ENCODE data around the gene CNRIP1.
A peak's percentile ranks its signal among the peaks of the same experiment; 100 is the strongest.

Gene CNRIP1

GRCh38 chr2:68303033-68303901 is 16.5 kb downstream of the CNRIP1 start:
- Histone ChIP-seq H3K9ac (ENCODE audit: low read length) (no peak overlapping the region), H3K36me3 (ENCODE audit: insufficient read depth, low read length) (no peaks in the 10 kb centered on the region), H3K27me3 (ENCODE audit: control insufficient read depth in 1 of 2, insufficient read depth in 2 of 2, low read length in 2 of 2) (no peaks in the 10 kb centered on the region), H3K27ac (ENCODE audit: low read depth, low read length) (no peak overlapping the region), H3K4me1 (ENCODE audit: insufficient read depth, low read length) (no peaks in the 10 kb centered on the region), H3K9me3 (ENCODE audit: low read length) (no peaks in the 10 kb centered on the region), H3K4me3 (ENCODE audit: low read depth in 1 of 2, low read length in 2 of 2) (no peak overlapping the region)

GRCh38 chr2:68302281-68302875 is 17.4 kb downstream of the CNRIP1 start:
- Histone ChIP-seq H3K4me3 (ENCODE audit: low read depth in 1 of 2, low read length in 2 of 2) (no peak overlapping the region), H3K36me3 (ENCODE audit: insufficient read depth, low read length) (no peaks in the 10 kb centered on the region), H3K9ac (ENCODE audit: low read length) (no peak overlapping the region), H3K9me3 (ENCODE audit: low read length) (no peaks in the 10 kb centered on the region), H3K27me3 (ENCODE audit: control insufficient read depth in 1 of 2, insufficient read depth in 2 of 2, low read length in 2 of 2) (no peaks in the 10 kb centered on the region), H3K4me1 (ENCODE audit: insufficient read depth, low read length) (no peaks in the 10 kb centered on the region), H3K27ac (ENCODE audit: low read depth, low read length) (no peak overlapping the region)

- Histone ChIP-seq H3K4me1 (ENCODE audit: insufficient read depth, low read length) (no peaks in the 10 kb centered on the region), H3K27ac (ENCODE audit: low read depth, low read length) (no peak overlapping the region), H3K9ac (ENCODE audit: low read length) (no peak overlapping the region), H3K9me3 (ENCODE audit: low read length) (no peaks in the 10 kb centered on the region), H3K36me3 (ENCODE audit: insufficient read depth, low read length) (no peaks in the 10 kb centered on the region), H3K27me3 (ENCODE audit: control insufficient read depth in 1 of 2, insufficient read depth in 2 of 2, low read length in 2 of 2) (no peaks in the 10 kb centered on the region), H3K4me3 (ENCODE audit: low read depth in 1 of 2, low read length in 2 of 2) (no peak overlapping the region)
These were observed 24.2 kb downstream of the CNRIP1 start for GRCh38 chr2:68295516-68295915.

DNA sequence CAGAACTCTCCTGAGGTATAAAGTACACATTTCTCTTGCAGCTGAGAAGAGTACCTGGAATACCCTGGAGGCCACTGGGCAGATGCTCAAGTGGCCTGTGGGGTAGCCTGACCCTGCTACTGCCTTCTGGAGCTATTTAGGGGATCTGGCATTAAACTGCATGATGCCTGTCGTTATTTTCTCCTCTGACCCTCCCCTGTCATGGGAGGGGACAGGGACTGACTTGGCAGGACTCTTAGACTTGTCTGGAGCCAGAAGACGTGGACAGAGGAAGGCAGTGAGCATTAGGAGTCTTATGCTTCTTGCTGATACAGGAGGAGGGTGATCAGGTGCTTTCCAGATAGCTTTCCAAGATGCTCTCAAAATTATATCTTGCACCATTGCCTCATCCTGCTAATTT is 24.8 kb downstream of the CNRIP1 start:
- Histone ChIP-seq H3K27me3 (ENCODE audit: control insufficient read depth in 1 of 2, insufficient read depth in 2 of 2, low read length in 2 of 2) (no peaks in the 10 kb centered on the region), H3K9ac (ENCODE audit: low read length) (no peak overlapping the region), H3K27ac (ENCODE audit: low read depth, low read length) (no peak overlapping the region), H3K4me1 (ENCODE audit: insufficient read depth, low read length) (no peaks in the 10 kb centered on the region), H3K9me3 (ENCODE audit: low read length) (no peaks in the 10 kb centered on the region), H3K36me3 (ENCODE audit: insufficient read depth, low read length) (no peaks in the 10 kb centered on the region), H3K4me3 (ENCODE audit: low read depth in 1 of 2, low read length in 2 of 2) (no peak overlapping the region)

DNA sequence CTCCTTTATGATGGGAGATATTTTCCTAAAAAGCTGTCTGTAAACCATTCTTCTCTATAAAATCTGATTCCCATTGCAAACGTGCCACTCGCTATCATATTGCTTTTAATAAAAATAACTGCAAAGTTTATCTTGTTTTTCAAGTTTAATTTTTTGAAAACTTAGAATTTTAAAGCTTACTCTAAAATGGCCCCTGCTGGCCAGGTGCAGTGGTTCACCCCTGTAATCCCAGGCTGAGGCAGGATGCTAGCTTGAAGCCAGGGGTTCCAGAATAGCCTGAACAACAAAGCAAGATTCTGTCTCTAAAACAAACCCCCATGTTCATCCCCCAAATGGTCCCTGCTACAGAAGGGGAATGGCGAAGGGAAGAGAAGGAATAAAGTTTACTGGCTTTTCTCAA is 25.6 kb downstream of the CNRIP1 start:
- H3K27me3 ChIP-seq (ENCODE audit: control insufficient read depth in 1 of 2, insufficient read depth in 2 of 2, low read length in 2 of 2): no peaks in the 10 kb centered on the region
- no peaks in the 10 kb centered on the region for H3K36me3 ChIP-seq (ENCODE audit: insufficient read depth, low read length)
- no peak overlapping the region for H3K27ac ChIP-seq (ENCODE audit: low read depth, low read length)
- no peak overlapping the region for H3K9ac ChIP-seq (ENCODE audit: low read length)
- H3K4me1 ChIP-seq (ENCODE audit: insufficient read depth, low read length): no peaks in the 10 kb centered on the region
- no peak overlapping the region for H3K4me3 ChIP-seq (ENCODE audit: low read depth in 1 of 2, low read length in 2 of 2)
- no peaks in the 10 kb centered on the region for H3K9me3 ChIP-seq (ENCODE audit: low read length)

GRCh38 chr2:68293755-68294154 is 26.0 kb downstream of the CNRIP1 start:
- Histone ChIP-seq H3K4me1 (ENCODE audit: insufficient read depth, low read length) (no peaks in the 10 kb centered on the region), H3K27me3 (ENCODE audit: control insufficient read depth in 1 of 2, insufficient read depth in 2 of 2, low read length in 2 of 2) (no peaks in the 10 kb centered on the region), H3K9ac (ENCODE audit: low read length) (no peak overlapping the region), H3K4me3 (ENCODE audit: low read depth in 1 of 2, low read length in 2 of 2) (no peak overlapping the region), H3K36me3 (ENCODE audit: insufficient read depth, low read length) (no peaks in the 10 kb centered on the region), H3K27ac (ENCODE audit: low read depth, low read length) (no peak overlapping the region), H3K9me3 (ENCODE audit: low read length) (no peaks in the 10 kb centered on the region)

GRCh38 chr2:68293024-68293423 is 26.7 kb downstream of the CNRIP1 start:
- no peak overlapping the region for H3K4me3 ChIP-seq (ENCODE audit: low read depth in 1 of 2, low read length in 2 of 2)
- peaks cover 5% of the 10 kb centered on the region for H3K4me1 ChIP-seq (ENCODE audit: insufficient read depth, low read length)
- no peaks in the 10 kb centered on the region for H3K27me3 ChIP-seq (ENCODE audit: control insufficient read depth in 1 of 2, insufficient read depth in 2 of 2, low read length in 2 of 2)
- no peak overlapping the region for H3K9ac ChIP-seq (ENCODE audit: low read length)
- no peaks in the 10 kb centered on the region for H3K36me3 ChIP-seq (ENCODE audit: insufficient read depth, low read length)
- H3K9me3 ChIP-seq (ENCODE audit: low read length): no peaks in the 10 kb centered on the region
- no peak overlapping the region for H3K27ac ChIP-seq (ENCODE audit: low read depth, low read length)

- Histone ChIP-seq H3K36me3 (ENCODE audit: insufficient read depth, low read length) (no peaks in the 10 kb centered on the region), H3K27me3 (ENCODE audit: control insufficient read depth in 1 of 2, insufficient read depth in 2 of 2, low read length in 2 of 2) (no peaks in the 10 kb centered on the region), H3K27ac (ENCODE audit: low read depth, low read length) (no peak overlapping the region), H3K9me3 (ENCODE audit: low read length) (no peaks in the 10 kb centered on the region), H3K4me3 (ENCODE audit: low read depth in 1 of 2, low read length in 2 of 2) (no peak overlapping the region), H3K4me1 (ENCODE audit: insufficient read depth, low read length) (peaks cover 10% of the 10 kb centered on the region), H3K9ac (ENCODE audit: low read length) (no peak overlapping the region)
These were observed 27.5 kb downstream of the CNRIP1 start for GRCh38 chr2:68292108-68292710.

GRCh38 chr2:68291314-68291713 is 28.4 kb downstream of the CNRIP1 start:
- no peak overlapping the region for H3K27ac ChIP-seq (ENCODE audit: low read depth, low read length)
- H3K4me3 ChIP-seq (ENCODE audit: low read depth in 1 of 2, low read length in 2 of 2): no peak overlapping the region
- H3K9ac ChIP-seq (ENCODE audit: low read length): no peak overlapping the region
- H3K4me1 ChIP-seq (ENCODE audit: insufficient read depth, low read length): peaks cover 12% of the 10 kb centered on the region
- H3K36me3 ChIP-seq (ENCODE audit: insufficient read depth, low read length): no peaks in the 10 kb centered on the region
- no peaks in the 10 kb centered on the region for H3K27me3 ChIP-seq (ENCODE audit: control insufficient read depth in 1 of 2, insufficient read depth in 2 of 2, low read length in 2 of 2)
- H3K9me3 ChIP-seq (ENCODE audit: low read length): no peaks in the 10 kb centered on the region

DNA sequence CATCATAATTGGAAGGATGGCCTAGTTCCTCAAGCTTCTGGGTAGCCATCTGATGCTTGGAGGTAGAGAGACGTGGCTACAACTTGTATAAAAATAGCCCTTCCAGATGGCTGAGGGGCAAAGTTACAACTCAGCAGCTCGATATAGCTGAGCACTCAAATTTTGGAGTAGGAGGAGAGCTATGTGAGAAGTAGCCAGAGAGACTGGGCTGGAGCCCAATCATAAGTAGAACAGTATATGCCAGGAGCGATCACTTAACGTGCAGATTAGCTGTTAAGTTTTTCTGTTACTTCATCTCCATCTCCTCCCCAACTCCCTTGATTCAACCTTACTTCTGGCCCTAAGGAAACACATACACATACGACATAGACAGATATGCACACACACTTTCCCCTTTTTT is 28.8 kb downstream of the CNRIP1 start:
- Histone ChIP-seq H3K9ac (ENCODE audit: low read length) (no peak overlapping the region), H3K4me3 (ENCODE audit: low read depth in 1 of 2, low read length in 2 of 2) (no peak overlapping the region), H3K27ac (ENCODE audit: low read depth, low read length) (no peak overlapping the region), H3K4me1 (ENCODE audit: insufficient read depth, low read length) (peaks cover 12% of the 10 kb centered on the region), H3K9me3 (ENCODE audit: low read length) (no peaks in the 10 kb centered on the region), H3K36me3 (ENCODE audit: insufficient read depth, low read length) (no peaks in the 10 kb centered on the region), H3K27me3 (ENCODE audit: control insufficient read depth in 1 of 2, insufficient read depth in 2 of 2, low read length in 2 of 2) (no peaks in the 10 kb centered on the region)

DNA sequence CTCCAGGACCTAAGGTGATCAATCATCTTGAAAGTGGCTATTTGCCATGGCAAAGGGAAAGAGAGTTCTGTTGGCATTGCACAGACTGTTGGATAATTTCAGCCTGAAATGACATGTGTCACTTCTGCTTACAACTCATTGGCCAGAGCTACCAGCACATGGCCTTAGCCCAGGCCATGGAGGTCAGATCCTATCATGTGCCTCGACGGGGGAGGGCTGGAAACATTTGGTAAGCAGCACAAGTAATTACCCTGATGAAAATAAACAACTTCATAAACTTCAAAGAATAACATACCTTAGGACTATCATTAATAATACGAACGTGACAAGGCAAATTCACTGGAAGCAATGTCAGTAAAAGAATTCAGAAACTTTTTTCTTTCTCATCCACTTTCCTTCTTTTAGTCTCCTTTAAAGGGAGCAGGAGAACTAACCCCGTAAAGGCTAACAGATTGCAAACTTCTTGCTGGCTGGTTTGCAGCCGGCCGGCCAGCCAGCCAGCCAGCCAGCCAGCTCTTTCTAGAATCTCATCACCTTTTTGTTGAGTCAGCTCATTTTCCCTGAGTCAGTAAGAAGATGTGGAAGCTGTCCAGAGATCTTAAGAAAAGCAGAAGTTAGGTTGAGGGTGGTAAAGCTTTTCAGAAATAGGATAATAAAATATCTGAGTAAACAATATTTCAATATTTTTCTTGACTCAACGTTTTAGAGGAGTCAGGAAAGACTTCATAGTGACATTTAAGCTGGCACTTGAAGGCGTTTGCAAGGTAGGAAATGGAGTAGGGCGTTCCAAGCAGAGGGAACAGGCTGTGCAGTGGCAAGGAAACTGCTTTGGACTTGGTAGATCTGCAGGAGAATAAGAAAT is 31.9 kb downstream of the CNRIP1 start:
- Histone ChIP-seq H3K4me3 (ENCODE audit: low read depth in 1 of 2, low read length in 2 of 2) (no peak overlapping the region), H3K27ac (ENCODE audit: low read depth, low read length) (peak overlapping the region; percentile 17)

More for the DNA sequence above, 31.9 kb downstream of the CNRIP1 start:
- H3K9me3 ChIP-seq (ENCODE audit: low read length): no peaks in the 10 kb centered on the region
- H3K9ac ChIP-seq (ENCODE audit: low read length): no peak overlapping the region
- peaks cover 12% of the 10 kb centered on the region for H3K4me1 ChIP-seq (ENCODE audit: insufficient read depth, low read length)
- H3K27me3 ChIP-seq (ENCODE audit: control insufficient read depth in 1 of 2, insufficient read depth in 2 of 2, low read length in 2 of 2): no peaks in the 10 kb centered on the region
- no peaks in the 10 kb centered on the region for H3K36me3 ChIP-seq (ENCODE audit: insufficient read depth, low read length)

Data from muscle layer of colon (tissue), 2 donors.